ENCODE results near the gene MYO1B.

Gene MYO1B

GRCh38 chr2:191249156-191249813, 4.1 kb downstream of the MYO1B start:
- Histone ChIP-seq H3K4me1 (ENCODE audit: insufficient read depth, low read length, poor library complexity, severe bottlenecking) (peaks cover 56% of the 10 kb centered on the region), H3K4me3 (ENCODE audit: low read length, poor library complexity, severe bottlenecking) (peak overlapping the region; percentile 86), H3K79me2 (ENCODE audit: insufficient read depth, low read length) (peaks cover 85% of the 10 kb centered on the region), H3K4me2 (ENCODE audit: low read depth, low read length, poor library complexity, severe bottlenecking) (peak overlapping the region; percentile 86), H3F3A (ENCODE audit: low read depth) (no peaks in the 10 kb centered on the region), H3K9me3 (ENCODE audit: insufficient read depth, low read depth, low read length) (no peaks in the 10 kb centered on the region), H3K36me3 (ENCODE audit: insufficient read depth, low read length) (no peaks in the 10 kb centered on the region), H4K20me1 (ENCODE audit: insufficient read depth, low read length, poor library complexity, severe bottlenecking) (peaks cover 32% of the 10 kb centered on the region), H2AFZ (ENCODE audit: low read length) (no peak overlapping the region), H3K9ac (ENCODE audit: low read depth, low read length, poor library complexity, severe bottlenecking) (no peak overlapping the region), H3K9me2 (replicated peaks; ENCODE audit: low read depth, low read length) (no peaks in the 10 kb centered on the region), H3K27me3 (ENCODE audit: insufficient read depth, low read length, poor library complexity, severe bottlenecking) (no peaks in the 10 kb centered on the region)
- TF ChIP-seq EZH2phosphoT487 (IDR thresholded peaks at IDR 0.05; ENCODE audit: borderline replicate concordance) (no peak), CTCF (conservative IDR thresholded peaks at IDR 0.05; ENCODE audit: low read length) (no peak)

- H3F3A ChIP-seq (ENCODE audit: low read depth): no peaks in the 10 kb centered on the region
- TF ChIP-seq EZH2phosphoT487 (IDR thresholded peaks at IDR 0.05; ENCODE audit: borderline replicate concordance): no peak
- TF ChIP-seq CTCF (conservative IDR thresholded peaks at IDR 0.05; ENCODE audit: low read length): no peak
- H3K4me3 ChIP-seq (ENCODE audit: low read length, poor library complexity, severe bottlenecking): no peak overlapping the region
- H4K20me1 ChIP-seq (ENCODE audit: insufficient read depth, low read length, poor library complexity, severe bottlenecking): peaks cover 36% of the 10 kb centered on the region
- H3K27me3 ChIP-seq (ENCODE audit: insufficient read depth, low read length, poor library complexity, severe bottlenecking): no peaks in the 10 kb centered on the region
- H3K9me3 ChIP-seq (ENCODE audit: insufficient read depth, low read depth, low read length): no peaks in the 10 kb centered on the region
- H3K9me2 ChIP-seq (replicated peaks; ENCODE audit: low read depth, low read length): no peaks in the 10 kb centered on the region
- no peak overlapping the region for H3K9ac ChIP-seq (ENCODE audit: low read depth, low read length, poor library complexity, severe bottlenecking)
- no peak overlapping the region for H2AFZ ChIP-seq (ENCODE audit: low read length)
- no peaks in the 10 kb centered on the region for H3K36me3 ChIP-seq (ENCODE audit: insufficient read depth, low read length)
- peak overlapping the region; percentile 86 for H3K4me2 ChIP-seq (ENCODE audit: low read depth, low read length, poor library complexity, severe bottlenecking)
- peaks cover 96% of the 10 kb centered on the region for H3K79me2 ChIP-seq (ENCODE audit: insufficient read depth, low read length)
- H3K4me1 ChIP-seq (ENCODE audit: insufficient read depth, low read length, poor library complexity, severe bottlenecking): peaks cover 56% of the 10 kb centered on the region
These were observed 5.2 kb downstream of the MYO1B start for GRCh38 chr2:191250400-191250799.

- TF ChIP-seq EZH2phosphoT487 (IDR thresholded peaks at IDR 0.05; ENCODE audit: borderline replicate concordance) (no peak), CTCF (conservative IDR thresholded peaks at IDR 0.05; ENCODE audit: low read length) (no peak)
- no peaks in the 10 kb centered on the region for H3K36me3 ChIP-seq (ENCODE audit: insufficient read depth, low read length)
- peaks cover 97% of the 10 kb centered on the region for H3K79me2 ChIP-seq (ENCODE audit: insufficient read depth, low read length)
- H3K9me2 ChIP-seq (replicated peaks; ENCODE audit: low read depth, low read length): no peaks in the 10 kb centered on the region
- H3K4me1 ChIP-seq (ENCODE audit: insufficient read depth, low read length, poor library complexity, severe bottlenecking): peaks cover 61% of the 10 kb centered on the region
- H3K9me3 ChIP-seq (ENCODE audit: insufficient read depth, low read depth, low read length): no peaks in the 10 kb centered on the region
- H2AFZ ChIP-seq (ENCODE audit: low read length): no peak overlapping the region
- H4K20me1 ChIP-seq (ENCODE audit: insufficient read depth, low read length, poor library complexity, severe bottlenecking): peaks cover 39% of the 10 kb centered on the region
- no peak overlapping the region for H3K4me3 ChIP-seq (ENCODE audit: low read length, poor library complexity, severe bottlenecking)
- H3F3A ChIP-seq (ENCODE audit: low read depth): no peaks in the 10 kb centered on the region
- no peak overlapping the region for H3K9ac ChIP-seq (ENCODE audit: low read depth, low read length, poor library complexity, severe bottlenecking)
- no peaks in the 10 kb centered on the region for H3K27me3 ChIP-seq (ENCODE audit: insufficient read depth, low read length, poor library complexity, severe bottlenecking)
- peak overlapping the region; percentile 86 for H3K4me2 ChIP-seq (ENCODE audit: low read depth, low read length, poor library complexity, severe bottlenecking)
These were observed 5.8 kb downstream of the MYO1B start for GRCh38 chr2:191250986-191251385.

Data from Loucy (cell line).